Type B pancreatic cell (in vitro differentiated cells): ENCODE results near the gene PYGO1. TPM values are rescaled to one million over a fixed set of nuclear protein-coding genes. Genes with fewer than 3 reads are reported as not detected.

Source experiments
- DNase-seq: peaks from one replicate; pipeline ENCODE4 v3.0.0; 2021; ENCODE audit warnings: mixed read lengths; ENCODE audit not compliant: unreplicated experiment; ENCODE audit errors: extremely low spot score
- H3K27ac Mint-ChIP-seq: 2 replicates; pipeline ENCODE4 v1.8.0; 2021; ENCODE audit warnings: mild to moderate bottlenecking, mixed read lengths
- H3K27me3 Mint-ChIP-seq: 2 replicates; pipeline ENCODE4 v1.8.0; 2021; ENCODE audit warnings: mixed read lengths
- H3K36me3 Mint-ChIP-seq: 2 replicates; pipeline ENCODE4 v1.8.0; 2021; ENCODE audit warnings: mixed read lengths
- H3K4me1 Mint-ChIP-seq: one replicate; pipeline ENCODE4 v1.8.0; 2021; ENCODE audit warnings: mixed read lengths; ENCODE audit not compliant: unreplicated experiment
- H3K4me3 Mint-ChIP-seq: 2 replicates; pipeline ENCODE4 v1.8.0; 2021; ENCODE audit warnings: mild to moderate bottlenecking, mixed read lengths
- H3K9me3 Mint-ChIP-seq: 2 replicates; pipeline ENCODE4 v1.8.0; 2021; ENCODE audit warnings: mixed read lengths
- total RNA-seq: library from RNA; stranded (reverse); gene quantifications from 2 replicates; pipeline ENCODE4 v1.2.1, GENCODE V29; 2021; ENCODE audit warnings: low replicate concordance
- TF ChIP-seq, protein P1 (sequence below): fragments of 200-600 bp; sonication (generic); conservative IDR thresholded peaks from 2 replicates; pipeline ENCODE4 v1.5.0; 2021; ENCODE audit warnings: antibody characterized with exemption, mild to moderate bottlenecking

PYGO1 gene
- total RNA-seq, 1 donor from 2014 or later: 29.0 TPM

DNA sequence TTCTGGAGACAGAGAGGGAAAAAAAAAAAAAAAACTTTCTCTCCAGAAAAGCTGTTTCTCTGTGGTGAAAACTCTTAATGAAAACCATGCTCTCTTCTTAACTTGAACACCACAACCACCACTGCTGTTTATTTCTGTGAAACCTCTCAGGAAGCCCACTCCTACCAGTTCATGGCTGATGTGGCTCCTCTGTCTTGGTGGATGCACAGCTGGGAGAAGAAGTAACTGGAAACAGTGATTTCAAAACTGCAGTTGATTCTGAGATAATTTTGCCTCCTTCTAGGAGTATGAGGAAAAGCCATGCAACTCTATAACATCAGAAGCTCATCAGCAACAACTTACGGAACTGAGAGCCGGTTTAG, 40.2 kb upstream of the PYGO1 start:
- Mint-ChIP-seq H3K9me3 (no peaks in the 10 kb centered on the region), H3K27me3 (no peaks in the 10 kb centered on the region), H3K4me3 (no peak overlapping the region), H3K36me3 (peaks cover 5% of the 10 kb centered on the region), H3K4me1 (no peaks in the 10 kb centered on the region), H3K27ac (no peak overlapping the region)
- no peak for DNase-seq
- TF ChIP-seq, protein P1, sequence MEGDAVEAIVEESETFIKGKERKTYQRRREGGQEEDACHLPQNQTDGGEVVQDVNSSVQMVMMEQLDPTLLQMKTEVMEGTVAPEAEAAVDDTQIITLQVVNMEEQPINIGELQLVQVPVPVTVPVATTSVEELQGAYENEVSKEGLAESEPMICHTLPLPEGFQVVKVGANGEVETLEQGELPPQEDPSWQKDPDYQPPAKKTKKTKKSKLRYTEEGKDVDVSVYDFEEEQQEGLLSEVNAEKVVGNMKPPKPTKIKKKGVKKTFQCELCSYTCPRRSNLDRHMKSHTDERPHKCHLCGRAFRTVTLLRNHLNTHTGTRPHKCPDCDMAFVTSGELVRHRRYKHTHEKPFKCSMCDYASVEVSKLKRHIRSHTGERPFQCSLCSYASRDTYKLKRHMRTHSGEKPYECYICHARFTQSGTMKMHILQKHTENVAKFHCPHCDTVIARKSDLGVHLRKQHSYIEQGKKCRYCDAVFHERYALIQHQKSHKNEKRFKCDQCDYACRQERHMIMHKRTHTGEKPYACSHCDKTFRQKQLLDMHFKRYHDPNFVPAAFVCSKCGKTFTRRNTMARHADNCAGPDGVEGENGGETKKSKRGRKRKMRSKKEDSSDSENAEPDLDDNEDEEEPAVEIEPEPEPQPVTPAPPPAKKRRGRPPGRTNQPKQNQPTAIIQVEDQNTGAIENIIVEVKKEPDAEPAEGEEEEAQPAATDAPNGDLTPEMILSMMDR: no peak

DNA sequence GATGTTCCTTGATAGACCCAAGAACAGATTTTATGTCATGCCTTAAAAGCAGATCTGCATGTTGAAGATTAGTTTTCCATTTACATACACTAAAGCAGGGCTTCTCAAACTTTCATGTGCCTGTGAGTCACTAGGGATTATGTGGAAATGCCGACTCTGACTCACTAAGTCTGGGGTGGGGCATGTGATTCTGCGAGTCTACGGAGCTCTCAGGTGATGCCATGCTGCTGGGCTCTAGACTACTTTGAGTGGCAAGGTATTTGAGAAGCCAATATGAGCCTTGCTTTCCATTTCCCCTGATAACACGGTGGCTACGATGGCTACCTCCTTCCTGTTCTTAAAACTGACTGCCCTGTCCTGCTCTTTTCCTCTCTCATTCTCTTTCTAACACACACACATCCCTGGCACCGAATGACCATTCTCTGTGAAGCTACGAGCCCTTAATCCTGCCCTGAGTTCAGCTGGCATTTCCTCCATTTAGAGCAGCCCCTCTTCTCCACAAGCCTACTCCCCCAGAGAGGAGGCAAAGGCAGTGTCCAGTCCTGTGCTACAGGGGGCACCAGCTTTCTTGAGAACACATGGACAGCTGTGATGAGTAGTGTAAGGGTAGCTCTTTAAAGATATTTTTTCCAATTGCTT, 39.7 kb upstream of the PYGO1 start:
- Mint-ChIP-seq H3K36me3 (peaks cover 5% of the 10 kb centered on the region), H3K27ac (no peak overlapping the region), H3K4me1 (no peaks in the 10 kb centered on the region), H3K4me3 (no peak overlapping the region), H3K27me3 (no peaks in the 10 kb centered on the region), H3K9me3 (no peaks in the 10 kb centered on the region)
- DNase-seq: no peak
- TF ChIP-seq, protein P1: no peak

DNA sequence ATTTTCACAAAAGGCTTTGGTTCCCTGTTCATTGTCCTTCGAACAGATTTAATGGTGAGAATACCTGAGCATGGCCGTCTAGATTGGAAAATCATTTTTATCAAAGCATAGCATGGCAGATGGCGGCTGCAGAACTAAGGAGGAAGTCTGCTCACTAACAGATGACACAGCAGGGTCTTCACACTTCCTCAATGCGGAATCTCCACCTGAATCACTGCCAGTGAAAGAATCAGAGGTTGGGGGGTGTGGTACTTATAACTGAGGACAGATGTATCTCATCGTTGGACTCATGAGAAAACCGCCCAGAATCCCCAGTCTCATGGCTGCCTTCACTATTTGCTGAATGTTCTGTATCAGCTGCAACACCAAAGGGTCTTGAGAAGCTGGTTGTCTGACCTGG, 31.6 kb upstream of the PYGO1 start:
- peaks cover 9% of the 10 kb centered on the region for H3K4me1 Mint-ChIP-seq
- TF ChIP-seq, protein P1: no peak
- DNase-seq: no peak
- no peak overlapping the region for H3K27ac Mint-ChIP-seq
- H3K4me3 Mint-ChIP-seq: no peak overlapping the region
- H3K9me3 Mint-ChIP-seq: no peaks in the 10 kb centered on the region
- no peaks in the 10 kb centered on the region for H3K36me3 Mint-ChIP-seq
- no peaks in the 10 kb centered on the region for H3K27me3 Mint-ChIP-seq

DNA sequence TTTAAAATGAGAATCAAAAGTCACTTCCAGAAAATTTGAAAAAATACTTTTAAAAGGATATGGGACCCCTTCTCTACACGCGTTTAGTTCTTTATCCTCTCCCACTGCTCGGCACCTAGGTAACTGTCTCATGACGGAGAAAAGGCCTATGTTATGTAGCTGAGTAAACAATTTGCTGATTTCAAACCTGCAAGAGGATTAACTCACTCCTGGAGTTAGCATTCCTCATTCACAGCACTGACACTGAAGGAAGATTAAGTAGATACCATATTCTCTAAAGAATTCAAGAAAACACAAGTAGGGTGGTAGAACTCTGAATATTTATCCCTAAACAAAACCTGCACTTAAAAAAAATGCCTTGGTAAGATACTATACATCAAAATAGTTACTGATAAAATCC, 30.2 kb upstream of the PYGO1 start:
- TF ChIP-seq, protein P1: no peak
- no peaks in the 10 kb centered on the region for H3K9me3 Mint-ChIP-seq
- peak overlapping the region; percentile 4 for H3K27ac Mint-ChIP-seq
- peaks cover 6% of the 10 kb centered on the region for H3K36me3 Mint-ChIP-seq
- no peaks in the 10 kb centered on the region for H3K27me3 Mint-ChIP-seq
- peaks cover 9% of the 10 kb centered on the region for H3K4me1 Mint-ChIP-seq
- no peak for DNase-seq
- no peak overlapping the region for H3K4me3 Mint-ChIP-seq

DNA sequence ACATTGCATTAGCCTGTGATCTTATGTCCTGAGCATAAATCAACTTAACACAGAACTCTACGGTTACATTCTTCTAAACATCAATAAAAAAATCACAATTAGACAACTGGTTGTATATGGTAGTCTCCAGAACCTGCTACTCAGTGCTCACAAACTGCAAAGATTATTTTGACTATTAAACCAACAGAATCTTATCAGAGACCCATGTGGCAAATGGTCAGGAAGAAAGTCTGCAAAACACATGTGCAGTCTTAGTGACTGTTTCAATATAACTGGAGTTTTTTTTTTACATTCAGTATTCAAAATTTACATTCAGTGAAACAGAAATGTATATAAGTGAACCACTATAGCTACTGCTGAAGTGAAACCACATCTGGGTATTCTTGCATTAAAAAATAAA, 27.3 kb upstream of the PYGO1 start:
- Mint-ChIP-seq H3K9me3 (no peaks in the 10 kb centered on the region), H3K36me3 (peaks cover 12% of the 10 kb centered on the region), H3K27ac (no peak overlapping the region), H3K4me1 (peaks cover 9% of the 10 kb centered on the region), H3K4me3 (no peak overlapping the region), H3K27me3 (no peaks in the 10 kb centered on the region)
- no peak for DNase-seq
- TF ChIP-seq, protein P1: no peak

DNA sequence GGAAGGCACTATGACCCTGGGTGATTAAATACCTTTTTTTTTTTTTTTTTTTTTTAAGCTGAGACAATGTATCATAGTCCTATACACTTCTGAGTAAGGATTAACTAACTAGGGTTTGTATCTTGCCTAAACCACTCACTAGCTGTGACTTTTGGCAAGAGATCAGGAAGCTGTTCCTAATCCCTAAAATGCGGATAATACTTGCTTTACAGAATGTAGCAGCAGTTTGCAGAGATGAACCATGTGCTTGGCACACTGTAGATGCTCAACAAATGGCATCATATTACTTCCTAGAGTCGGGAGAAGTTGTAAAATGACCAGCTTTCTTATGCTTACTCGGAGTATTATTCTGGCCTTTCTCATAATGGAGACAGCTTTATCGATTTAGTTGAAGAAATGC, 25.6 kb upstream of the PYGO1 start:
- TF ChIP-seq, protein P1: no peak
- H3K9me3 Mint-ChIP-seq: no peaks in the 10 kb centered on the region
- no peak overlapping the region for H3K27ac Mint-ChIP-seq
- H3K4me1 Mint-ChIP-seq: peaks cover 9% of the 10 kb centered on the region
- DNase-seq: no peak
- H3K4me3 Mint-ChIP-seq: no peak overlapping the region
- H3K27me3 Mint-ChIP-seq: no peaks in the 10 kb centered on the region
- H3K36me3 Mint-ChIP-seq: peaks cover 13% of the 10 kb centered on the region
